GM18951 (cell line): ENCODE data around the gene ANTXR1.
"Not testable (repeated sequence)": the region's sequence is repeated elsewhere in the genome, so short reads cannot be mapped to it uniquely, and the experiment has no call there.

Experiments used
- POLR2A ChIP-seq: IDR thresholded peaks from 4 replicates; pipeline ENCODE4 v1.6.1; 2011; ENCODE audit warnings: mild to moderate bottlenecking; ENCODE audit not compliant: insufficient read length, insufficient read depth; ENCODE audit errors: extremely low read depth
- in situ Hi-C: fragments of 300-500 bp; cut with MboI; formaldehyde crosslinking; loops from one replicate; pipeline ENCODE4 v1.12.0; 2022; ENCODE audit warnings: low sequenced_read_pairs, mixed read lengths, inconsistent platforms; ENCODE audit not compliant: unreplicated experiment

Gene ANTXR1

DNA sequence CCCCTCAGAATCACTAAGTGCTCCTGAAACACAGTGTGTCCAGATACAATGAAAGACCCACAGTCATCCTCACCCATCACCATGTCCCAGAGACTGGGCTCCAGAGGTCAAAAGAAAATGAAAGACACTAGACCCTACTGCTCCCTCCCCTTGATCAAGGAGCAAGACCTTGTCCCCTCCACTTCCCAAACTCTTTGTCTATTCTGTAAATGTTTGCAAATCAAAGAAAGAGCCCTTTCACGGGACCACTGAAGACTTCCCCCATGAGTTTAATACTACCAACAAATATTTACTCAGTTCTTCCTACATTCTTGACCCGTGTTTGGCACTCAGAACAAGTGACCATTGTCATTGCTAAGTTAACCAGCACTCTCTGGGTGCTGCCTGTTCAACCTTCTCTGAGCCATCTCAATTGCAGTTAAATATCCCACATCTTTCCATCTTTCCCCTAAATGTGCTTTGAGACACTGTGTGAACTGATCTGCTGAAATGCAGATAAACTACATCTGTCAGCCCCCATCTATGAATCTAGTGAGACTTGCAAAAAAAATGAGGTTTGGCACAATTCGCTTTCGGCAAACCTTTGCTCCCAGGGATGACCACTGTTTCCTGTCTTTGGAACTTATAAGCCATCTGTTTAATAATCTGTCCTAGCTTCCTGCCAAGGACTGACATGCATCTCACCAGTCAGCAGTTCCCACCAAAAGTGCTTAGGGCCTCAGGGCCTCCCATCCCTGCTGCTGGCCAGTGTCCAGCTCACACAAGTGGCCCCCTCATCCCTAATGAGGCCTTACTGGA, 203.8 kb downstream of the ANTXR1 start:
- in situ Hi-C loops = no loop called here
- TF ChIP-seq POLR2A = no peak

DNA sequence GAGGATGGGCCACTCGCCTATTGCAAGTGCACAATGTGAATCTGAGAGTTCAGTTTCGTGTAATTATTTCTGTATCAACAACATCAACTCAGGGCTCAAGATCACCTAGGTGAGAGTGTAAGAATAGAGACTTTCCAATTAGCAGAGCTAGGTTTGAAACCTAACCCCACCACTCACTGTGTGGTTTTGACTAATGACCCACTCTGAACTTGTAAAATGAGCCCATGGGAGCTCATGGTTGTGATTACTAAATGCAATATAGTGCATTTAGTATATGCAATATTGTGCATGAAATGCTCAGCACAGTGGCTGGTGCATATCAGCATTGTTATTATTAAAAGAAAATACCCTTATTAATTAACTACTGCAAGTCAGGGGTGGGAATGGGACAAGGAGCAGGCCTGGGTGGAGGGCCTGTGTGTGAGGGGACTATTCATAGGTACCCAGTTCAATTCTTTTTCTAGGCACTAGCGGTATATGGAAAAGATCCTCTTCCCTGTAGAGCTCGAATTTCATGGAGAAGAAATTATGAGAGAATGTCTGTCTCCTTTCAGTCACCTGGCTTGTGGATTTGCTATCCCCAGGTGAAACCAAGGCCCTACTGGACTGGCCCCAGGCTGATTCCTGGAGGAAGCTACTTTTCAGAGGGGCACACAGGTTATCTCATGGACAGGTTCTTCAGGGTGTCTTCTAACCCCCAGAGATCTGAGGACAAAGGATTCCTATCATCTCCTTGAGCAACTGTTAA, 204.5 kb downstream of the ANTXR1 start:
- TF ChIP-seq POLR2A = no peak
- in situ Hi-C loops = no loop called here

DNA sequence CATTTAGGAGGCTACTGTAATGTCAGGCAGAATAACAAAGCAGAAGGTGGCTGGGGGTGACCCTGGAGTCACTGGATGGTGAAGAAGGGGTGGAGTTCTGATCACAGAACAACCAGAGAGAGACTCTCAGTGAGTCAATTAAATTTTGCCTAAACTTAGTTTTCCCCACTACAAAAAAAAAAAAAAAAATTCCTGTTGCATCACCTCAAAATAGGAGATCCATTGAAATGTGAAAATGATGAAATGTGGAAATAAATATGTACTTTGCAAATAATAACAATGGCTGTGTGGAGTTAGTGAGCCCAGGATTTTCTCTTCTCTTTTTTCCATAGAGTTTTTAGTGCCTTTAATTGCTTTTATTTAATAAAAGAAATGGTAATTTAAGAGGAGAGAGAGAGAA, 208.5 kb downstream of the ANTXR1 start:
- no peak for TF ChIP-seq POLR2A
- in situ Hi-C loops = no loop called here

DNA sequence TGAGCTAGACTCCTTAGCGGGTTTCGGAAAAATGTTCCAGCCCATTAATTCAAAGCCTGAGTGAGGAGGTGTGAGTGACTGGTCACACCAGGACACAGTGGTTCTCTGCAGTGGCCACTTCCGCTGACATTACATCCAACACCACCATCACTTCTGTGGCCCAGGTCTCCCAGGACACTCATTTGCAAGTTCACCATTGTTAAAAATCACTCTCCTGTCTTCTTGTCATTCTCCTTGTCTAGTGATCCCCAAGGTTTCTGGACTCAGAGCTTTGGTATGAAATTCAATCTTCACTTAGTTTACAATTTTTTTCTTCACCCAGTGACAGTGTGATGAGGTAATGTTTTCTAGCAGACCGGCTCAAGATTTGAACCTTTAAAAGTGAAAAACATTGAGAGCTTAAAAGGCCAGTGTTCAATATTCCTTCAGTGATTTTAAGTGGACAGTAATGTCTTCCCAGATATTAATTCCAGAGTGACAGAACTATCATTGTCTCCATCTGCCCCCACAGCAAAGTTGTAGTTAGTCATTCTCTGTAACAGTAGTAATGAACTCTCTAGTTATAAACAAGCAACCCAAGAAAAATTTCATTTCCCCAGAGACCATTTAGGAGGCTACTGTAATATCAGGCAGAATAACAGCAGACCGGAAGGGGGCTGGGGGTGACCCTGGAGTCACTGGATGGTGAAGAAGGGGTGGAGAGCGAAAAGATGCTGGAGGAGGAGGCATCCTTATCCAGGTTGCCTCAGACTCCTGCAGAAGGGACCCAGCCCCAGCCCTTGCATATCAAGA, 209.2 kb downstream of the ANTXR1 start:
- no peak for TF ChIP-seq POLR2A
- in situ Hi-C loops = no loop called here

DNA sequence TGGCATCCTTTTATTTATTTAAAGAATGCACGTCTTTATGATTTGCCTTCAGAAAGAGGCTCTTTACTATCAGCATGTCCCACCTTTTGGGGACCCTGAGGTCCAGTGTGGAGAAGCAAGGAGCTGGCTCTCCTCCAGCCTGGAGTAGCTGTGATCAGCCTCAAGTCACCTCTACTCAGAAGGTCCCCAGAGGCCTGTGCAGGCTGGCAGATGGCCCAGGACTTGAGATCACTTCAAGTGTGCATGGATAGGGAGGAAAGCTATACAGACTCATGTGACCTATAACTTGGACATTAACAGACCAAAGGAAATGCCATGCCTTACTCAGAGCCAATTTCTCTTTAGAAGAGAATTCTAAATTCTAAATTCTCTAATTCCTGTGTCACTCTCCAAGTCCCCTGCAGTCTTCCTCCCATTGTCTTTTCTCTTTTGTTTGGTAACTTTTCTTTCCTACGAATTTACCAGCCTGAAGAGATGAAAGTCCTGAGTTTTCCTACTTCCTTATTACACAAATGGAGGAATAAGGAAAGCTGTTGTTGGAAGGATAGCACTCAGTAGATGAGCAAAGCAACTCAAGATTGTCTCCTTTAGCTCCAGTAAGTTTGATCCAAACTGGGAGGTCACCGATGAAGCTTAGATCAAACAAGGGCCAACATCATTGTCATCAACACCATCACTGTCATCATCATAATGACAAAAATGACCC, 210.1 kb downstream of the ANTXR1 start:
- in situ Hi-C loops = no loop called here
- TF ChIP-seq POLR2A = no peak

DNA sequence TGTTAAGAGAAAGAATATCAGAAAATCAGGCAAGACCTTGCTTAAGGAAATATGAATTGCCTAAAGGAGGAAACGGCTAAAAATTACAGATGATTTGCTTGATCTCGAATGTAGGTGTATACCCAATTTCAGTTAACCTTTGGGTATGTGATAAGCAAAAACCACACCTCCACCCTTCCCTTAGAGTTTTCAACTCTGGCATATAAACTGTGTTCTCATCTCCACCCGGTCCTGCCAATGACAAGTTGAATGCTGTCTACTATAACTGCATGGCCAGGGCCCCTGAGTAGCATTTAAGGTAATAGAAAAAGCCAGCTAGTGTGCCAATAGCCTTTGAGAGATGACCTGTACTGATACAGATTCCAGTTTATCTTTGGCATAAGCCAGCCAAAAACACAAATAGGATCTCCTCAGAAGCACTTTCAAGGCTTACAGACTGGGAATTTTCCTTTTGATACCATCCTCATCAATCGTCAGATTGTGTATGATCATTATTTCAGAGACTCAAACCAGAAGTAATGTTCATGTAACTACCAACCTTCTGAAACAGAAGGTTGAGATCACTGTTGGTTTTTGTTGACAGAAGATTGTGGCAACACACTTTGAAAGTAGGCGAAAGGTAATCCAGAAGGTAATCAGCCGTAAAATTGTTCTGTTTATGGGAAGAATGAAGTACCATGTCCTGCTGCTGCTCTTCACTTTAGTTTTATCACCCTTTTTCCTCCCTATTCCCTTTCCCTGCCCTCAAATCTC, 211.0 kb downstream of the ANTXR1 start:
- no peak for TF ChIP-seq POLR2A
- in situ Hi-C loops = no loop called here

DNA sequence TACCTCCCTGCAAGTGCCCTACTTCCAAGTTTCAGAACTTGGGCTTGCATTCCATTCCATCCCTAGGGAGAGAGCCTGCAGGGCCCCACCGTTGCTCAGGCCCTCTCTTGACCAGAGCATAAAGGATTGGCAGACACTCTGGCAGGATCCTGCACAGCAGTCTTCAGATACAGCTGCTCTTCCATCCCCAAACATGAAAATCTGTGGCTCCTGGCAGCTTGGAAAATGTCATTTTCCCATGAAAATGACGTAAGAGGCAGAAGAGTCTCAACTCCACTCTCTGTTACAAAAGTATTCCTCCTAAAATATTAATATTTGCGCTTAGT, 211.5 kb downstream of the ANTXR1 start:
- in situ Hi-C loops = no loop called here
- TF ChIP-seq POLR2A = no peak

DNA sequence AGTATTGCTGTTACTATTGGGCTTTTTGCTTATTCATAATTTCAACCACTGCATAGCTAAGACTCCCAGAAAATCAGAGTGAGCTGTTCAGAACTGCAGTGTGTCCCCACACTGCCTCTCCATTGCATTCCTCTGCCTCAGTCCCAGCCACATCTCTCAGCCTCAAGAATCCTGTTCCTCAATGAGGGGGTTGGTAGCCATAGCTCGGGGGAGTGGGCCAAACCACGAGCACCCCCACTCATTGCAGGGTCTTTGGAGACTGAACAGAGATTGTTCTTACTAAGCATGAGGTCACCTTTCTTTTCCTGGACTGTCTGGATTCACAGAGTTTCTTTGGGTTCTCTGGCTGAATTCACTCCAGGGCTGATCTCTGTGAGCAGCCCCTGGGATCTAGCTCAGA, 213.0 kb downstream of the ANTXR1 start:
- TF ChIP-seq POLR2A = no peak
- in situ Hi-C loops = no loop called here

DNA sequence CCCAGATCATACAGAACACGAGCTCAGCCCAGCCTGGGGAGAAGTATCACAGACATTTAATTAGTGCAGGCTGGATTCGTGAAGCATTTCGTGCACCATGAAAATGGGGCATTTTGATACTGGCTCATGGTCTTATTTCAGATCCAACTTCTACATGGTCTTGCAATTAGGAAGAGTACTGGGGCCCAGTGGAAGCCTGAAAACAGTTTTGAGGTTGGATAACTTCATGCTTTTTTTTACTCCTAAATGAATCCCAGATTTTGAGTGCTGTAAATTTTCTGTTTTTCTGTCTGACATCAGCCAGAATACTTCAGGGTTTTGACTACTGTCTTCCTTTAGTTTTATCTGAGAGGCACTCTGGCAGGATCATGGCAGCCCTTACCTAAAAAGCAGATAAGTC, 213.9 kb downstream of the ANTXR1 start:
- TF ChIP-seq POLR2A = no peak
- in situ Hi-C loops = no loop called here

DNA sequence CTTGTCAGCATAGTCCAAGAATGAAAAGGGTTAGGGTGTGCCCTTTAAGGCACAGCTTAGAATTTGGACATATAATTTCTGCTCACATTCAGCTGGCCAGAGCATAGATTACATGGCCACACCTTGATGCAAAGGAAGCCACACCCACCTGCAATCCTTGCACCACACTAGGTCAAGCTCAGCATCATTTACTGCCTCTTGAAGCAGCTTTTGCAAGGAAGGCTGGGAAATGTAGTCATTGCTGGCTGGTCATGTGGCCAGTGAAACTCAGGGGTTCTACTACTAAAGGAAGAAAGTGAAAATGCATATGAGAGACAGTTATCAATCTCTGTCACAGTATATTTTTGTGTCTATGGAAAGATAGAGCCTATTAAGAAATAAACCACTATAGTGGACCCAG, 214.7 kb downstream of the ANTXR1 start:
- in situ Hi-C loops = no loop called here
- TF ChIP-seq POLR2A = no peak

DNA sequence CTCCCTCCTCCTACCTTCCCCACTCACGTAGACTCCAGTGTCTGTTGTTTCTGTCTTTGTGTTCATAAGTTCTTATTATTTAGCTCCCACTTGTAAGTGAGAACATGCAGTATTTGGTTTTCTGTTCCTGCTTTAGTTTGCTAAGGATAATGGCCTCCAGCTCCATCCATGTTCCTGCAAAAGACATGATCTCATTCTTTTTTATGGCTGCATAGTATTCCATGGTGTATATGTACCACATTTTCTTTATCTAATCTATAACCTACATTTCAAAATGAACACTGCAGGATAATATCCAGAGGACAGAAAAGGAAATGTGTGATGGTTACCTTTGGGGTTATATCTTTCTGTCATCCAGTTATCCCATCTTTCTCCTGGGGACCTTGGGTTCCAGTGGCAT, 218.0 kb downstream of the ANTXR1 start:
- in situ Hi-C loops = not testable (repeated sequence)

DNA sequence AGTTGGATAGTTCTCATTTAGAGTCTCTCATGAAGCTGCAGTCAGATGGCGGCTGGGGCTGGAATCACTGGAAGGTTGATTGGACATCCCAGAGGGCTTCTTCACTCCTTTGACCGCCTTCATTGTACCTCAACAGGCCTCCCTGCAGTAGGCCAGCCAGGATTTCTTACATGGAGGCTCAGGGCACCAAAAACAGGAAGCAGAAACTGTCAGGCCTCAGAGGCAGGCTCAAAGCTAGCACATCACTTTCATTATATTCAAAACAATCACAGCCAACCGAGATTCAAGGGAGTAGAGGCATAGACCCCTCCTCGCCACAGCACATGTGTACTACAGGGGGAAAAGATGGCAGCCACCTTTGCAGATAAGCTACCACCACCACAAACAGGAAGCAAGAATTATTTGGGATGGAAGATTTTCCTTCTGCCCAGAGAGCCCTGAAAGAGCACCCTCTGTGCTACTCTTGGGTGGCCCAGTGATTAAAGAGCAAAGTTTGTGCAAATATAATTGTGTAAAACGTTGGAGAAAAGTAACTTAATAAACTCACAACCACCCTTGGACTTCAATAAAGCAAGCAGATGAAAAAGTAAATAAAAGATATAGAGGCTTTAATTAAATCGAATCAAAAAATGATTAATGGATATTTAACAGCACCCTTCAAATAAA, 218.8 kb downstream of the ANTXR1 start:
- in situ Hi-C loops = no loop called here
- no peak for TF ChIP-seq POLR2A

DNA sequence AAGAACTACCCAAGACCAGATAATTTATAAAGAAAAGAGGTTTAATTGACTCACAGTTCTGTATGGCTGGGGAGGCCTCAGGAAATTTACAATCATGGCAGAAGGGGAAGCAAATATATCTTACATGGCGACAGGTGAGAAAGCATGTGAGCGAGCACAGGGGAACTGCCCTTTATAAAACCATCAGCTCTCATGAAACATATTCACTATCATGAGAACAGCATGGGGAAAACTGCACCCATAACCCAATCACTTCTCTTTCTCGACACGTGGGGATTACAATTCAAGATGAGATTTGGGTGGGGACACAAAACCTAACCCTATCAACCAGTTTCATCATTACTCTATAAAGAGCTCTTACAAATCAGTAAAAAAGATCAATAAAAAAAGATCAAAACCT, 222.9 kb downstream of the ANTXR1 start:
- in situ Hi-C loops = not testable (repeated sequence)
